ENCODE data around the gene TMEM154. TPM values are rescaled to one million over a fixed set of nuclear protein-coding genes. Genes with fewer than 3 reads are reported as not detected.

Gene TMEM154
- total and polyA plus RNA-seq, 3 donors from 2014 or later, result 0.56 to 0.63 (median 0.57) TPM

DNA sequence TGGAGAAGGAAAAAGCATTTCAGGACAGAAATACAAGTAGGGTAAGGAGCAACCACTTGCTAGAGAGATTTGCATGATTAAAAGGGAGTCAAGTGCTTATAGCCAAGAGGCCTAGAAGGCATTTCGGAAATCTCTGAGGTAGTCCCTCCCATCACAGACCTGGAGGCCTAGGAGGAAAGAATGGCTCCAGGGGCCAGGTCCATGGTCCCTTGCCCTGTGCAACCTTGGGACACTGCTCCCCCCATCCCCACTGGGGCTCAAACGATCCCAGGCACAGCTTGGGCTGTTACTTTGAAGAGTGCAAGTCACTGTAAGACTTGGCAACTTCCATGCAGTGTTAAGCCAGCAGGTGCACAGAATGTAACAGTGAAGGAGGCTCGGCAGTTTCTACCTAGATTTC lies 92.7 kb downstream of the TMEM154 start:
- WGBS, 2 donors, result 87 to 90% methylated on average over 3 of the region's 3 CpGs
- no peak for TF ChIP-seq POLR2A (IDR thresholded peaks at IDR 0.05)
- TF ChIP-seq, protein P1, sequence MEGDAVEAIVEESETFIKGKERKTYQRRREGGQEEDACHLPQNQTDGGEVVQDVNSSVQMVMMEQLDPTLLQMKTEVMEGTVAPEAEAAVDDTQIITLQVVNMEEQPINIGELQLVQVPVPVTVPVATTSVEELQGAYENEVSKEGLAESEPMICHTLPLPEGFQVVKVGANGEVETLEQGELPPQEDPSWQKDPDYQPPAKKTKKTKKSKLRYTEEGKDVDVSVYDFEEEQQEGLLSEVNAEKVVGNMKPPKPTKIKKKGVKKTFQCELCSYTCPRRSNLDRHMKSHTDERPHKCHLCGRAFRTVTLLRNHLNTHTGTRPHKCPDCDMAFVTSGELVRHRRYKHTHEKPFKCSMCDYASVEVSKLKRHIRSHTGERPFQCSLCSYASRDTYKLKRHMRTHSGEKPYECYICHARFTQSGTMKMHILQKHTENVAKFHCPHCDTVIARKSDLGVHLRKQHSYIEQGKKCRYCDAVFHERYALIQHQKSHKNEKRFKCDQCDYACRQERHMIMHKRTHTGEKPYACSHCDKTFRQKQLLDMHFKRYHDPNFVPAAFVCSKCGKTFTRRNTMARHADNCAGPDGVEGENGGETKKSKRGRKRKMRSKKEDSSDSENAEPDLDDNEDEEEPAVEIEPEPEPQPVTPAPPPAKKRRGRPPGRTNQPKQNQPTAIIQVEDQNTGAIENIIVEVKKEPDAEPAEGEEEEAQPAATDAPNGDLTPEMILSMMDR (IDR thresholded peaks at IDR 0.05), result no peak
- no peaks in the 10 kb centered on the region for H3K9me3 ChIP-seq
- no peak overlapping the region for H3K27ac ChIP-seq
- no peaks in the 10 kb centered on the region for H3K4me1 ChIP-seq
- H3K4me3 ChIP-seq, result no peak overlapping the region
- H3K36me3 ChIP-seq (ENCODE audit: low read depth, missing control alignments), result no peaks in the 10 kb centered on the region
- no peaks in the 10 kb centered on the region for H3K27me3 ChIP-seq
- no peak for DNase-seq
- intact Hi-C loops (cut with DNase I; ENCODE audit: low total_unique reads), result no loop called here

DNA sequence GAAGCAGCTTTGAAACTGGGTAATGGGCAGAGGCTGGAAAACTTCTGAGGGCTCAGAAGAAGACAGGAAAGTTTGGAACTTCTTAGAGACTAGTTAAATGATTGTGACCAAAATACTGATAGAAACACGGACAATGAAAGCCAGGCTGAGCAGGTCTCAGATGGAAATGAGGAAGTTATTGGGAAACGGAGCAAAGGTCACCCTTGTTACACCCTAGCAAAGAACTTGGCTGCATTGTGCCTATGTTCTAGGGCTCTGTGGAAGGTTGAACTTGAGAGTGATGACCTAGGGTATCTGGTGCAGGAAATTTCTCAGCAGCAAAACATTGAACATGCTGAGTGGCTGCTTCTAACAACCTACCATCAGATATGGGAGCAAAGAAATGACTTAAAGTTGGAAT lies 93.1 kb downstream of the TMEM154 start:
- 83 to 90% methylated on average over 2 of the region's 2 CpGs for WGBS, 2 donors
- H3K36me3 ChIP-seq (ENCODE audit: low read depth, missing control alignments), result no peaks in the 10 kb centered on the region
- no peak overlapping the region for H3K4me3 ChIP-seq
- TF ChIP-seq POLR2A (IDR thresholded peaks at IDR 0.05), result no peak
- TF ChIP-seq, protein P1 (IDR thresholded peaks at IDR 0.05), result no peak
- H3K27me3 ChIP-seq, result no peaks in the 10 kb centered on the region
- no peaks in the 10 kb centered on the region for H3K9me3 ChIP-seq
- H3K27ac ChIP-seq, result no peak overlapping the region
- intact Hi-C loops (cut with DNase I; ENCODE audit: low total_unique reads), result no loop called here
- H3K4me1 ChIP-seq, result no peaks in the 10 kb centered on the region
- DNase-seq, result no peak

DNA sequence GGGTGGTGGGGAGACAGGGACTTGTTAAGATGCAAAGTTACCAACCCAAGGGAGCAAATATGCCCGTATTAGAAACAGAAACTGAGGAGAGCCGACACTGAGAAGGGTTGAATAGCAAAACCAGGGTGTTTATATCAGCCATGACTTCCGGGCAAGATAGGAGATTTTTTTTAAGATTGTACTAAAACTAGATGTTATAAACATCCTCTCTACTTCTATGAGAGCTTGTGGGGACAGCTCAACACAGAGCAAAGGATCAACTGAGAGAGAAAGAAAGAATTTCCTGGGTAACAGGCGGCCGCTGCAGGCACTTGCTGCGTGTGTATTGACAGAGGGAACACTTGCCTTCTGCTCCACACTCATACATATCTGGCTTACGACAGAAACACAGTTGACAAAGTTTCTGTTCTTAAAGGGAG lies 94.8 kb downstream of the TMEM154 start:
- no peak overlapping the region for H3K27ac ChIP-seq
- no peak overlapping the region for H3K4me3 ChIP-seq
- H3K27me3 ChIP-seq, result no peaks in the 10 kb centered on the region
- no peaks in the 10 kb centered on the region for H3K4me1 ChIP-seq
- no peaks in the 10 kb centered on the region for H3K36me3 ChIP-seq (ENCODE audit: low read depth, missing control alignments)
- no peaks in the 10 kb centered on the region for H3K9me3 ChIP-seq
- WGBS, 2 donors, result 82 to 84% methylated on average over 7 of the region's 7 CpGs
- intact Hi-C loops (cut with DNase I; ENCODE audit: low total_unique reads), result no loop called here
- no peak for DNase-seq
- TF ChIP-seq, protein P1 (IDR thresholded peaks at IDR 0.05), result no peak
- TF ChIP-seq POLR2A (IDR thresholded peaks at IDR 0.05), result no peak

DNA sequence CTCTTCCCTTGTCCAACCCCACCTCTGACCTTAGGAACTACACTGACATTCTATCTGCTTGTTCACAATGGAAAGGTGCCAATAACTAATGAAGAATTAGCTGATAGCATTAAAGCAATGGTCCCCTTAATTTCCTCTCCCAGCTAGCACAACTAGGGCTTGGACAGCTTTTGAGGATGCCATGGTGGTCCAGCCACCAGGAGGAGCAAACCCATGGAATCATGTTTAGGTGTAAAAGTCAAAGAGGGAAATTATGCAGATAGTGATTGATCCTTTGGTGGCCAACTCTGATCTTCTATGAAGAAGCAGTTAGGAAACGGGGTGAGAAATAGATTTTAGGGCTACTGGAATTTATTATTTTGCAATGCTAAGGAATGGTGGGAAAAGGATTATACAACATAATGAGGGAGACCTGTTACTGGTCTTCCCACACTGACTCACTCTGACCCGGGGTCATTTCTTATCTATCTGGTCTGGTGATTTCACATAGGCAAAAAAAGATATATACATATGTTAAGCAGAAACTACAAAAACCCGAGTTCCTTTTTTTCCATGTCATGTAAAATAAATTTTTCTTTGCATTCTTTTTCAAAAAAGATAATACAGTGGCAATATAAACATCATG lies 98.1 kb downstream of the TMEM154 start:
- no peak for TF ChIP-seq POLR2A (IDR thresholded peaks at IDR 0.05)
- TF ChIP-seq, protein P1 (IDR thresholded peaks at IDR 0.05), result no peak
- Histone ChIP-seq H3K27ac (no peak overlapping the region), H3K27me3 (no peaks in the 10 kb centered on the region), H3K4me1 (no peaks in the 10 kb centered on the region), H3K9me3 (no peaks in the 10 kb centered on the region), H3K36me3 (ENCODE audit: low read depth, missing control alignments) (no peaks in the 10 kb centered on the region), H3K4me3 (no peak overlapping the region)
- intact Hi-C loops (cut with DNase I; ENCODE audit: low total_unique reads), result no loop called here
- 82 to 84% methylated on average over 3 of the region's 3 CpGs for WGBS, 2 donors
- DNase-seq, result no peak

DNA sequence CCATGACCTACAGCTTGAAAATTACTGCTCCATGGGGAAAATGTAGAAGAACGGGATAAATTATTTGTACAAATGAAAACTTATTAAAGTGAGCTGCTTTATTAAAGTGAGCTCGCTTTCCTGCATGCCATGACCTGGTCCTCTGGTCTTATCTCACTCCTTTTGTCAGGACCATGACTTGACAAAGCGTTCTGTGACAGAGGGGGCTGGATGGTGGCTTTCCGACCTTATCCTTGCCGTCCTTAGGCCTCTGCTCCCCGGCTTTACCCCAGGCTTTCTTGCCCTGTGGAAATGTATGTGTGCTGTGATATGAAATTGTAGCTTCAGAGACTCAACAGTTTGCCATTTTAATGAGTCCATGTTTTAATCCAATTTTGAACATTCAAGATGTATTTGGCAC lies 99.9 kb downstream of the TMEM154 start:
- 85 to 88% methylated on average over 6 of the region's 6 CpGs for WGBS, 2 donors
- no peak for DNase-seq
- intact Hi-C loops (cut with DNase I; ENCODE audit: low total_unique reads), result no loop called here

More for the DNA sequence above, 99.9 kb downstream of the TMEM154 start:
- H3K27ac ChIP-seq, result no peak overlapping the region
- H3K27me3 ChIP-seq, result no peaks in the 10 kb centered on the region
- no peaks in the 10 kb centered on the region for H3K4me1 ChIP-seq
- H3K9me3 ChIP-seq, result no peaks in the 10 kb centered on the region
- H3K36me3 ChIP-seq (ENCODE audit: low read depth, missing control alignments), result no peaks in the 10 kb centered on the region
- no peak overlapping the region for H3K4me3 ChIP-seq
- TF ChIP-seq POLR2A (IDR thresholded peaks at IDR 0.05), result no peak
- TF ChIP-seq, protein P1 (IDR thresholded peaks at IDR 0.05), result no peak
